Keratinocyte (primary cell): ENCODE results near the gene HORMAD2. TPM values are rescaled to one million over a fixed set of nuclear protein-coding genes. Genes with fewer than 3 reads are reported as not detected.

Source experiments
- DNase-seq: peaks from one replicate; pipeline ENCODE4 v3.0.0-alpha.2; 2011; ENCODE audit warnings: low read depth, missing footprints, low spot score
- FAIRE-seq: peaks from 2 replicates; lab custom pipeline; 2011; peaks lifted over from hg19 to GRCh38; lab: Jason Lieb, UNC
- H2AFZ ChIP-seq: 2 replicates; pipeline ENCODE4 v1.6.0; 2012; ENCODE audit warnings: low read length, control low read depth, inconsistent platforms; ENCODE audit not compliant: control insufficient read depth
- H3K27ac ChIP-seq: 2 replicates; pipeline ENCODE4 v1.5.1; 2011; ENCODE audit warnings: low read length; ENCODE audit not compliant: control insufficient read depth, insufficient read depth
- H3K27me3 ChIP-seq: 3 replicates; pipeline ENCODE4 v1.6.0; 2011; ENCODE audit warnings: low read length; ENCODE audit not compliant: control insufficient read depth, insufficient read depth; ENCODE audit errors: extremely low read depth
- H3K36me3 ChIP-seq, 2 experiments: 2 replicates in 1 of 2; 3 replicates in 1 of 2; pipeline ENCODE4 v1.5.1; 2011; ENCODE audit warnings: low read length in 2 of 2, mild to moderate bottlenecking in 1 of 2; ENCODE audit not compliant: control insufficient read depth in 2 of 2, insufficient read depth in 2 of 2; ENCODE audit errors: extremely low read depth in 1 of 2
- H3K4me1 ChIP-seq: 3 replicates; pipeline ENCODE4 v1.5.1; 2011; ENCODE audit warnings: low read length; ENCODE audit not compliant: control insufficient read depth, insufficient read depth; ENCODE audit errors: extremely low read depth
- H3K4me2 ChIP-seq: 3 replicates; pipeline ENCODE4 v1.6.0; 2011; ENCODE audit warnings: low read depth, low read length; ENCODE audit not compliant: control insufficient read depth, insufficient read depth; ENCODE audit errors: extremely low read depth
- H3K4me3 ChIP-seq, 3 experiments: fragments of 200-600 bp in 1 of 3; sonication (generic) in 1 of 3; 2 replicates in 2 of 3; 3 replicates in 1 of 3; pipeline ENCODE4 v1.5.1; 2011 to 2016; ENCODE audit warnings: low read length in 3 of 3, mild to moderate bottlenecking in 3 of 3, control low read depth in 2 of 3, inconsistent platforms in 1 of 3, low read depth in 1 of 3, mixed read lengths in 1 of 3, mixed run types in 1 of 3, moderate library complexity in 1 of 3; ENCODE audit not compliant: control insufficient read depth in 2 of 3, insufficient read depth in 2 of 3; ENCODE audit errors: extremely low read depth in 1 of 3
- H3K79me2 ChIP-seq: 2 replicates; pipeline ENCODE4 v1.6.0; 2012; ENCODE audit warnings: low read length; ENCODE audit not compliant: control insufficient read depth, insufficient read depth
- H3K9ac ChIP-seq: 3 replicates; pipeline ENCODE4 v1.6.0; 2011; ENCODE audit warnings: low read length; ENCODE audit not compliant: control insufficient read depth, insufficient read depth; ENCODE audit errors: extremely low read depth
- H3K9me1 ChIP-seq: 3 replicates; pipeline ENCODE4 v1.6.0; 2011; ENCODE audit warnings: low read length; ENCODE audit not compliant: control insufficient read depth, insufficient read depth; ENCODE audit errors: extremely low read depth
- H3K9me3 ChIP-seq: 2 replicates; pipeline ENCODE4 v1.5.1; 2012; ENCODE audit warnings: low read depth, low read length; ENCODE audit not compliant: control insufficient read depth
- H4K20me1 ChIP-seq: 3 replicates; pipeline ENCODE4 v1.6.0; 2011; ENCODE audit warnings: low read length; ENCODE audit not compliant: control insufficient read depth, insufficient read depth; ENCODE audit errors: extremely low read depth
- CTCF ChIP-seq, 3 experiments: IDR thresholded peaks in 1 of 3; conservative IDR thresholded peaks in 1 of 3; optimal IDR thresholded peaks in 1 of 3; 2 replicates in 2 of 3; 3 replicates in 1 of 3; pipeline versions ENCODE3 to v1.5.1; 2011; ENCODE audit warnings: low read length in 3 of 3, mild to moderate bottlenecking in 3 of 3, moderate library complexity in 2 of 3, control low read depth in 1 of 3, inconsistent platforms in 1 of 3; ENCODE audit not compliant: insufficient read depth in 2 of 3; ENCODE audit errors: extremely low read depth in 1 of 3
- EZH2 ChIP-seq: IDR thresholded peaks from one replicate; pipeline ENCODE4 v1.6.1; 2012; ENCODE audit warnings: inconsistent platforms, mild to moderate bottlenecking, low read length, moderate library complexity
- dilution Hi-C: fragments of 300-500 bp; cut with MboI; formaldehyde crosslinking; loops from one replicate; pipeline ENCODE4 v1.7.0; 2020; ENCODE audit warnings: low sequenced_read_pairs; ENCODE audit not compliant: extremely low pct_ligation_motif_present
- polyA minus RNA-seq, 3 experiments: library from RNA; depleted of rRNA, polyadenylated mRNA; stranded (reverse); fragments of >200 nt; gene quantifications; 1 replicate in 1 of 3; 2 replicates in 1 of 3; 3 replicates in 1 of 3; pipeline ENCODE4 v1.2.3, GENCODE V29; 2011
- polyA plus RNA-seq, 5 experiments: library from polyadenylated mRNA; depleted of rRNA in 3 of 5; stranded (reverse) in 3 of 5; stranded (forward) in 1 of 5; unstranded in 1 of 5; fragments of >200 nt; gene quantifications; 1 replicate in 1 of 5; 2 replicates in 3 of 5; 3 replicates in 1 of 5; pipeline versions ENCODE4 v1.2.1 to v1.2.3, GENCODE V29; 2011 to 2012; ENCODE audit warnings: missing spikeins in 2 of 5, low read depth in 1 of 5, low replicate concordance in 1 of 5

Gene HORMAD2, protein sequence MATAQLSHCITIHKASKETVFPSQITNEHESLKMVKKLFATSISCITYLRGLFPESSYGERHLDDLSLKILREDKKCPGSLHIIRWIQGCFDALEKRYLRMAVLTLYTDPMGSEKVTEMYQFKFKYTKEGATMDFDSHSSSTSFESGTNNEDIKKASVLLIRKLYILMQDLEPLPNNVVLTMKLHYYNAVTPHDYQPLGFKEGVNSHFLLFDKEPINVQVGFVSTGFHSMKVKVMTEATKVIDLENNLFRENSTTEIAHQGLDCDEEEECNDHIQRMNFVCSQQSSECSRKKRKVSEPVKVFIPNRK
- not detected in 3 replicates for polyA plus RNA-seq
- polyA plus RNA-seq (2011; ENCODE audit: low read depth): not detected
- polyA plus RNA-seq (2011; cell fraction: cytosol; rRNA removed): not detected in 2 replicates
- polyA plus RNA-seq (2011; cell fraction: nucleus; rRNA removed): not detected in 2 replicates
- not detected in 2 replicates for polyA plus RNA-seq (2012; ENCODE audit: low replicate concordance)
- polyA minus RNA-seq: not detected in 3 replicates
- polyA minus RNA-seq (2011; cell fraction: cytosol; rRNA and poly(A)+ RNA removed): not detected
- polyA minus RNA-seq (2011; cell fraction: nucleus; rRNA and poly(A)+ RNA removed): not detected in 2 replicates

DNA sequence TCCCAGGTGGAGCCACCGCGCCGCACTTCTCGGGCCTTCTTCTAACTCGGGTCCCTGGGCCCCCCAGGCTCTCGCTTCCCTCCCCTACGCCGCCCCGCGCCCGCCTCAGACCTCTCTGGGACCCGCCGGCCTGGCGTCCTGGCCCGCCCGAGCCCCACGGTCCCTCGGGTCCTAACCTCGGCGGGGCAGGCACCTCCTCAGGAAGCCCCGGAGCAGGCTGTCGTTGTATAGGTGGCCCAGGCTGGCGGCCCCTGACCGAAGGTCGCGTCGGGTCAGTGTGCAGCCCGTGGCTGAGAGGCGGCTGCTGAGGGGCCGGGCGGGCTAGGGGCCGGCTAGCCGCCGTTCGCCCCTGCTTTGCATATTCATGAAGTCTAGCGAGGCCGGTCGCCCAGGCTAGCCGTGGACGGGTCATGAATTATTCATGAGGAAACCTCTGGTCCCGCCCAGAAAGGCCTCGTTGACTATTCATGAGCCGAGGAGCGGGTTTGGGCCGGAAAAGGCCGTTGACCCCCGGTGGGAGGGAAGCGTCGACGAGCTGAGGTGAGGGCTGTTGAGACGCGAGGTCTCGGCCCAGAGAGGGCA, at the start of gene HORMAD2:
Gene HORMAD2, plus strand, starts transcription at position 513 of the 582 bp plus-strand sequence. CDS start 13,489 bp downstream, outside the sequence.
- TF ChIP-seq CTCF (optimal IDR thresholded peaks at IDR 0.05 in 1 of 3, IDR thresholded peaks at IDR 0.05 in 1 of 3, conservative IDR thresholded peaks at IDR 0.05 in 1 of 3; ENCODE audit: extremely low read depth in 1 of 3, insufficient read depth in 2 of 3, low read length in 3 of 3) (no peak), EZH2 (no peak)
- no peak within 1 kb of the TSS for H3K4me3 ChIP-seq
- peaks cover 4% of the 10 kb centered on the region for H3K4me1 ChIP-seq
- H3K4me2 ChIP-seq: no peak within 1 kb of the TSS
- H3K9ac ChIP-seq: no peak within 1 kb of the TSS
- H3K27ac ChIP-seq: no peak within 1 kb of the TSS
- FAIRE-seq (no peak), DNase-seq (no peak)
- no peaks in the 10 kb centered on the region for H3K9me1 ChIP-seq
- dilution Hi-C loops: no loop called here
- peaks cover 7% of the 10 kb centered on the region for H3K27me3 ChIP-seq
- no peaks in the 10 kb centered on the region for H4K20me1 ChIP-seq
- no peaks in the 10 kb centered on the region for H3K36me3 ChIP-seq
- no peaks in the 10 kb centered on the region for H3K9me3 ChIP-seq
- H3K79me2 ChIP-seq: no peaks in the 10 kb centered on the region
- H2AFZ ChIP-seq: no peak within 1 kb of the TSS

GRCh38 chr22:30031328-30031727, 48.9 kb upstream of the HORMAD2 start:
- H3K36me3 ChIP-seq: peaks cover 10 to 18% of the 10 kb centered on the region in 2 experiments
- no peaks in the 10 kb centered on the region for H3K9me3 ChIP-seq
- no peaks in the 10 kb centered on the region for H3K79me2 ChIP-seq
- no peak overlapping the region for H2AFZ ChIP-seq
- H3K4me1 ChIP-seq: peaks cover 7% of the 10 kb centered on the region
- H4K20me1 ChIP-seq: no peaks in the 10 kb centered on the region
- FAIRE-seq (no peak), DNase-seq (no peak)
- no peak overlapping the region for H3K4me2 ChIP-seq
- H3K27ac ChIP-seq: no peak overlapping the region
- TF ChIP-seq CTCF (optimal IDR thresholded peaks at IDR 0.05 in 1 of 3, IDR thresholded peaks at IDR 0.05 in 1 of 3, conservative IDR thresholded peaks at IDR 0.05 in 1 of 3; ENCODE audit: extremely low read depth in 1 of 3, insufficient read depth in 2 of 3, low read length in 3 of 3) (no peak), EZH2 (no peak)
- no peak overlapping the region for H3K4me3 ChIP-seq
- no peaks in the 10 kb centered on the region for H3K9me1 ChIP-seq
- no peak overlapping the region for H3K9ac ChIP-seq
- H3K27me3 ChIP-seq: no peaks in the 10 kb centered on the region
- dilution Hi-C loops: no loop called here
